Epithelial cell of proximal tubule (primary cell): ENCODE results near the gene INCA1. TPM values are rescaled to one million over a fixed set of nuclear protein-coding genes. Genes with fewer than 3 reads are reported as not detected.
A peak's percentile ranks its signal among the peaks of the same experiment; 100 is the strongest.
"Not testable (repeated sequence)": the region's sequence is repeated elsewhere in the genome, so short reads cannot be mapped to it uniquely, and the experiment has no call there.

Source experiments
- DNase-seq: peaks from one replicate; pipeline ENCODE4 v3.0.0-alpha.2; 2011; ENCODE audit warnings: low read depth
- H3K4me3 ChIP-seq: 2 replicates; pipeline ENCODE4 v1.5.1; 2011; ENCODE audit warnings: low read depth, mild to moderate bottlenecking, low read length
- total RNA-seq: library from RNA; depleted of rRNA; stranded (reverse); fragments of >200 nt; gene quantifications from 2 replicates; pipeline ENCODE4 v1.2.3, GENCODE V29; 2015
- TF ChIP-seq, protein P1 (sequence below): conservative IDR thresholded peaks from 2 replicates; pipeline ENCODE4 v1.5.1; 2012; ENCODE audit warnings: low read depth, mild to moderate bottlenecking, low read length

Gene INCA1
- total RNA-seq, 1 donor from 2014 or later, result not detected

- no peak for DNase-seq
- TF ChIP-seq, protein P1, sequence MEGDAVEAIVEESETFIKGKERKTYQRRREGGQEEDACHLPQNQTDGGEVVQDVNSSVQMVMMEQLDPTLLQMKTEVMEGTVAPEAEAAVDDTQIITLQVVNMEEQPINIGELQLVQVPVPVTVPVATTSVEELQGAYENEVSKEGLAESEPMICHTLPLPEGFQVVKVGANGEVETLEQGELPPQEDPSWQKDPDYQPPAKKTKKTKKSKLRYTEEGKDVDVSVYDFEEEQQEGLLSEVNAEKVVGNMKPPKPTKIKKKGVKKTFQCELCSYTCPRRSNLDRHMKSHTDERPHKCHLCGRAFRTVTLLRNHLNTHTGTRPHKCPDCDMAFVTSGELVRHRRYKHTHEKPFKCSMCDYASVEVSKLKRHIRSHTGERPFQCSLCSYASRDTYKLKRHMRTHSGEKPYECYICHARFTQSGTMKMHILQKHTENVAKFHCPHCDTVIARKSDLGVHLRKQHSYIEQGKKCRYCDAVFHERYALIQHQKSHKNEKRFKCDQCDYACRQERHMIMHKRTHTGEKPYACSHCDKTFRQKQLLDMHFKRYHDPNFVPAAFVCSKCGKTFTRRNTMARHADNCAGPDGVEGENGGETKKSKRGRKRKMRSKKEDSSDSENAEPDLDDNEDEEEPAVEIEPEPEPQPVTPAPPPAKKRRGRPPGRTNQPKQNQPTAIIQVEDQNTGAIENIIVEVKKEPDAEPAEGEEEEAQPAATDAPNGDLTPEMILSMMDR, result no peak
- no peak overlapping the region for H3K4me3 ChIP-seq
Observed at GRCh38 chr17:5034651-5035050, 37.3 kb upstream of the INCA1 start.

GRCh38 chr17:5034063-5034462 lies 36.7 kb upstream of the INCA1 start:
- no peak for DNase-seq
- H3K4me3 ChIP-seq, result no peak overlapping the region
- TF ChIP-seq, protein P1, result no peak

DNA sequence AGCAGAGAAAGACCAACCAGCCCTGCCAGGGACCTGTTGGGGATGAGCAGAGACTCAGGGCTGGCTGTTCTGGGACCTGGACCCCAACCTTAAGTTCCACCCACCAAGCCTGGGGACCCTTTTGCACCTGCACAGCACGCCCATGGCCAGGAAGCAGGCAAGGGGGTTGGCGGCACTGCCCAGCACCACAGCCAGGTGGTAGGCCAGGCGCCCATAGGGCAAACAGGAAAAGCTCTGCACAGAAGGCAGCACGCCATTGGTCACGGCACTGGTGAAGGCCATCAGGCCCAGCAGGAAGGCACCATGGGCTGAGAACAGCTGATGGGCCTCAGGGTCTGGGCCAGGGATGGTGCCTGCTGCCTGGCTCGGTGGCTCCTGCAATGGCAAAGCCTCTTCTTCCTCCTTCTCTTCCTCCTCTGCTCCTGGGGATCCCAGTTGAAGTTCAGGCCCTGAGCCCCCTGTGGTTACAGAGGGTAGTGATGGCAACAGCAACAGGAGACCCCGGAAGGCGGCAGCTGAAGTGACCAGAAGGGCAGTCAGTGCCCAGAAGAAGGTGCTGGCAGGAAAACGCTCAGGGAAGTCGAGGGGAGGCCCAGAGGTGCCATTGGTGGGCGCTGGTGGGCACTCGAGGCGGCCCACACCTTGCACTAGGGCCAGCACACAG lies 36.2 kb upstream of the INCA1 start:
- H3K4me3 ChIP-seq, result no peak overlapping the region
- no peak for DNase-seq
- TF ChIP-seq, protein P1, result no peak

GRCh38 chr17:5032865-5033264 lies 35.5 kb upstream of the INCA1 start:
- TF ChIP-seq, protein P1, result no peak
- no peak overlapping the region for H3K4me3 ChIP-seq
- DNase-seq, result no peak

- TF ChIP-seq, protein P1, result peak; percentile 76
- peak overlapping the region; percentile 33 for H3K4me3 ChIP-seq
- DNase-seq, result no peak
Observed at GRCh38 chr17:5031365-5032082, 34.2 kb upstream of the INCA1 start.

DNA sequence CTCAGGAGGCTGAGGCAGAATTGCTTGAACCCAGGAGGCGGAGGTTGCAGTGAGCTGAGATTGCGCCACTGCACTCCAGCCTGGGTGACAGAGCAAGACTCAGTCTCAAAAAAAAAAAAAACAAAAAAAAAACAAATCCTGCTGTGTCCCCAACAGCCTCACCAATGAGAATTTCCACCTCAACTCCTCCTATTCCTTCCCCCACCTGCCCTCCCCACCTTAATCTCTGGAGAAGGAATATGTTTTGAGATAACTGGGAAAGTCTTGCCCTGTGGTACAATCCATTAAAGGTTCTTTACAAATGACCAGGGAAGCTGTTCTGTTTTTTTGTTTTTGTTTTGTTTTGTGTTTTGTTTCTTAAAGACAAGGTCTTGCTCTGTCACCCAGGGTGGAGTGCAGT lies 32.8 kb upstream of the INCA1 start:
- not testable (repeated sequence) for DNase-seq, H3K4me3 ChIP-seq

GRCh38 chr17:5027916-5028315 lies 30.6 kb upstream of the INCA1 start:
- TF ChIP-seq, protein P1, result no peak
- no peak overlapping the region for H3K4me3 ChIP-seq
- DNase-seq, result no peak
